OCI-LY1 (cell line): Measurements from ENCODE around the gene SLIT3.

Experiments
- H2AFZ ChIP-seq: fragments of 200-600 bp; sonication (generic), shearing (Covaris generic); 2 replicates; pipeline ENCODE4 v1.6.0; 2014; ENCODE audit warnings: antibody characterized with exemption, mild to moderate bottlenecking, low read length
- H3F3A ChIP-seq: fragments of 200-600 bp; sonication (generic), shearing (Covaris generic); 2 replicates; pipeline ENCODE4 v1.6.0; 2014; ENCODE audit warnings: mild to moderate bottlenecking, antibody characterized with exemption, low read length, moderate library complexity; ENCODE audit not compliant: insufficient read depth
- H3K27ac ChIP-seq: fragments of 200-600 bp; sonication (generic); 2 replicates; pipeline ENCODE4 v1.5.1; 2014; ENCODE audit warnings: low read length, mixed run types, mild to moderate bottlenecking, low read depth; ENCODE audit not compliant: poor library complexity, severe bottlenecking
- H3K27me3 ChIP-seq: fragments of 200-600 bp; sonication (generic); 2 replicates; pipeline ENCODE4 v1.6.0; 2014; ENCODE audit warnings: antibody characterized with exemption, mild to moderate bottlenecking, low read length, moderate library complexity; ENCODE audit not compliant: insufficient read depth
- H3K36me3 ChIP-seq: fragments of 200-600 bp; sonication (generic); 2 replicates; pipeline ENCODE4 v1.6.1; 2014; ENCODE audit warnings: mild to moderate bottlenecking, antibody characterized with exemption, low read length, moderate library complexity, mixed read lengths; ENCODE audit not compliant: insufficient read depth
- H3K4me1 ChIP-seq: fragments of 200-600 bp; sonication (generic); 2 replicates; pipeline ENCODE4 v1.5.1; 2014; ENCODE audit warnings: mild to moderate bottlenecking, low read length, moderate library complexity; ENCODE audit not compliant: insufficient read depth, severe bottlenecking
- H3K4me2 ChIP-seq: fragments of 200-600 bp; sonication (generic), shearing (Covaris generic); 2 replicates; pipeline ENCODE4 v1.6.1; 2014; ENCODE audit warnings: low read length
- H3K4me3 ChIP-seq: fragments of 200-600 bp; sonication (generic); 2 replicates; pipeline ENCODE4 v1.5.1; 2014; ENCODE audit warnings: low read length, low read depth, mild to moderate bottlenecking, mixed read lengths; ENCODE audit not compliant: poor library complexity, severe bottlenecking
- H3K79me2 ChIP-seq: fragments of 200-600 bp; shearing (Covaris generic); 2 replicates; pipeline ENCODE4 v1.6.1; 2016; ENCODE audit warnings: mixed run types, low read length, mixed read lengths; ENCODE audit not compliant: insufficient read depth
- H3K9ac ChIP-seq: fragments of 200-600 bp; sonication (generic), shearing (Covaris generic); 2 replicates; pipeline ENCODE4 v1.6.1; 2014; ENCODE audit warnings: mild to moderate bottlenecking, low read length, mixed read lengths
- H3K9me2 ChIP-seq: fragments of 200-600 bp; sonication (generic), shearing (Covaris generic); 2 replicates; pipeline ENCODE4 v1.6.1; 2014; ENCODE audit warnings: low read depth, mild to moderate bottlenecking, low read length, mixed read lengths
- H3K9me3 ChIP-seq: fragments of 200-600 bp; shearing (Covaris generic); 2 replicates; pipeline ENCODE4 v1.6.1; 2014; ENCODE audit warnings: low read length, mixed read lengths
- H4K20me1 ChIP-seq: fragments of 200-600 bp; sonication (generic), shearing (Covaris generic); 2 replicates; pipeline ENCODE4 v1.6.0; 2016; ENCODE audit warnings: mild to moderate bottlenecking, low read length; ENCODE audit not compliant: insufficient read depth
- EZH2 ChIP-seq: fragments of 200-600 bp; sonication (generic), shearing (Covaris generic); IDR thresholded peaks from 2 replicates; pipeline ENCODE4 v1.8.0; 2017; ENCODE audit warnings: borderline replicate concordance, mixed run types, mild to moderate bottlenecking, antibody characterized with exemption, low read length, moderate library complexity, mixed read lengths
- TF ChIP-seq, protein P1 (sequence below): fragments of 200-600 bp; sonication (generic), shearing (Covaris generic); IDR thresholded peaks from 2 replicates; pipeline ENCODE4 v1.5.1; 2017; ENCODE audit warnings: mild to moderate bottlenecking, antibody characterized with exemption, low read length, moderate library complexity, mixed read lengths

SLIT3 gene

DNA sequence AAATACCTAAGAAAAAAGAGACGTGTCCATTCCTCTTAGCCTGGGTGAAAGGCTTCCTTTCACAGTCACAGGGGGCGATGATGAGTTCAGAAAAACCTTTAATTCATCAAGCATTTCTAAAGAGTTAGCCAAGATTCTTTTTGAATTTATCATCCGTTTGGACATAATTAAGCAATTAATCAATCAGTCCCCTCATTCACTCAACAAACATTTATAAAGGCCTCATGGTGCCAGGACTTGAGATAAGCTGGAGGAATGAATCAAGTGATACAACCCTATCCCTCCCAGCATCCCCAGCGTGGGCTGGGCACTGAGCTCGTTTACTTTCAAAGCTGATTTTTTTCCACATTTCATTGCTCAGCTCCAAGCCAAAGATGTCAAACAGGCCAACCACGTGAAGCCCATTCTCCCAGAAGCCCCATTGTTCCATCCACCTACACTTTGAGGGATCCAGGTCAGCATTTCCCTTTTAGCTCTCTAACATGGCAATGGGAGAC lies 140.5 kb downstream of the SLIT3 start:
- H3K4me2 ChIP-seq = no peak overlapping the region
- H3F3A ChIP-seq = no peaks in the 10 kb centered on the region
- H3K9ac ChIP-seq = no peak overlapping the region
- no peak overlapping the region for H2AFZ ChIP-seq
- no peaks in the 10 kb centered on the region for H3K9me3 ChIP-seq
- no peaks in the 10 kb centered on the region for H4K20me1 ChIP-seq
- H3K4me3 ChIP-seq = no peak overlapping the region
- no peaks in the 10 kb centered on the region; the same call in 1 of the 2 replicates for H3K36me3 ChIP-seq
- H3K27me3 ChIP-seq = peaks cover 7% of the 10 kb centered on the region; the same call in 1 of the 2 replicates
- no peak overlapping the region for H3K27ac ChIP-seq
- no peaks in the 10 kb centered on the region for H3K9me2 ChIP-seq
- TF ChIP-seq, protein P1, sequence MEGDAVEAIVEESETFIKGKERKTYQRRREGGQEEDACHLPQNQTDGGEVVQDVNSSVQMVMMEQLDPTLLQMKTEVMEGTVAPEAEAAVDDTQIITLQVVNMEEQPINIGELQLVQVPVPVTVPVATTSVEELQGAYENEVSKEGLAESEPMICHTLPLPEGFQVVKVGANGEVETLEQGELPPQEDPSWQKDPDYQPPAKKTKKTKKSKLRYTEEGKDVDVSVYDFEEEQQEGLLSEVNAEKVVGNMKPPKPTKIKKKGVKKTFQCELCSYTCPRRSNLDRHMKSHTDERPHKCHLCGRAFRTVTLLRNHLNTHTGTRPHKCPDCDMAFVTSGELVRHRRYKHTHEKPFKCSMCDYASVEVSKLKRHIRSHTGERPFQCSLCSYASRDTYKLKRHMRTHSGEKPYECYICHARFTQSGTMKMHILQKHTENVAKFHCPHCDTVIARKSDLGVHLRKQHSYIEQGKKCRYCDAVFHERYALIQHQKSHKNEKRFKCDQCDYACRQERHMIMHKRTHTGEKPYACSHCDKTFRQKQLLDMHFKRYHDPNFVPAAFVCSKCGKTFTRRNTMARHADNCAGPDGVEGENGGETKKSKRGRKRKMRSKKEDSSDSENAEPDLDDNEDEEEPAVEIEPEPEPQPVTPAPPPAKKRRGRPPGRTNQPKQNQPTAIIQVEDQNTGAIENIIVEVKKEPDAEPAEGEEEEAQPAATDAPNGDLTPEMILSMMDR = peak; percentile 14; the same call in 1 of the 2 replicates
- TF ChIP-seq EZH2 = no peak
- H3K79me2 ChIP-seq = no peaks in the 10 kb centered on the region
- H3K4me1 ChIP-seq = no peaks in the 10 kb centered on the region

DNA sequence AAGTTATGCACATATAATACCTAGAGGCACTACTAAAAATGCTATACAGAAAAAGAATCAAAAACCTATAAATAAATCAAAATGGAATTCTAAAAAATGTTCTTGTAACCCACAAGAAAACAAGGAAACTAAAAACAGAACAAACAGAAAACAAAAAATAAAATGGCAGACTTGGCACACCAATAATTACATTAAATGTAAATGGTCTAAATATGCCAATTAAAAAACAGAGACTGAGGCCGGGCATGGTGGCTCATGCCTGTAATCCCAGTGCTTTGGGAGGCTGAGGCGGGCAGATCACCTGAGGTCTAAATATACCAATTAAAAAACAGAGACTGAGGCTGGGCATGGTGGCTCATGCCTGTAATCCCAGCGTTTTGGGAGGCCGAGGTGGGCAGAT lies 142.2 kb downstream of the SLIT3 start:
- no peaks in the 10 kb centered on the region for H3K4me1 ChIP-seq
- H3K27ac ChIP-seq = no peak overlapping the region
- H3K4me2 ChIP-seq = no peak overlapping the region
- TF ChIP-seq, protein P1 = no peak
- no peak for TF ChIP-seq EZH2
- no peaks in the 10 kb centered on the region for H4K20me1 ChIP-seq
- H3K9ac ChIP-seq = no peak overlapping the region
- no peak overlapping the region for H3K4me3 ChIP-seq
- H2AFZ ChIP-seq = no peak overlapping the region
- H3K36me3 ChIP-seq = no peaks in the 10 kb centered on the region; the same call in 1 of the 2 replicates
- H3K9me2 ChIP-seq = no peaks in the 10 kb centered on the region
- H3K27me3 ChIP-seq = 0 out of 2 replicates have a peak, but pooled peaks cover 2% of the 10 kb centered on the region
- H3K79me2 ChIP-seq = no peaks in the 10 kb centered on the region
- no peaks in the 10 kb centered on the region for H3K9me3 ChIP-seq
- no peaks in the 10 kb centered on the region for H3F3A ChIP-seq

DNA sequence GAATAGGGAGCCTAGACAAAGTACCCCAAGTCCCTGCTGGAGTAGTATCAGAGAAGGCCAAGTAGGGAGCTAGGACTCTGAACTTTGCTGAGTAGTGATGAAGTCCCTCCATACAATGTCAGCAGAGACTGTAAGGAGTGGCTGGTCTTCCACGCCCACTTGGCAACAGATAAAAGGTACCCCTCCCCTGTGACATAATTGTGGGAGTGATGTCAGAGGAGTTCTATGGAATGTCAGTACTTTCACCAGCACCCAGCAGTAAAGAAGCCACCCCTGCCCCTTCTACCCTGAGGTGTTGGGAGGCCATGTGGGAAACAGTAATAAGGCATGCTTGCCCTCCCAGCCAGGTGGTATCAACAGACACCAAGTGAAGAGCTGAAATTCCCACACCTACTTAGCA lies 143.9 kb downstream of the SLIT3 start:
- TF ChIP-seq EZH2 = no peak
- TF ChIP-seq, protein P1 = no peak
- Histone ChIP-seq H3K36me3 (no peaks in the 10 kb centered on the region; the same call in 1 of the 2 replicates), H3K4me1 (no peaks in the 10 kb centered on the region), H3K79me2 (no peaks in the 10 kb centered on the region), H3K9me2 (no peaks in the 10 kb centered on the region), H3K9me3 (no peaks in the 10 kb centered on the region), H3K4me3 (no peak overlapping the region), H3K9ac (no peak overlapping the region), H4K20me1 (no peaks in the 10 kb centered on the region), H3K4me2 (no peak overlapping the region), H3F3A (no peaks in the 10 kb centered on the region), H2AFZ (no peak overlapping the region), H3K27ac (no peak overlapping the region), H3K27me3 (no peaks in the 10 kb centered on the region)
